K562 (cell line): ENCODE measurements around the gene SLC24A1. TPM values are rescaled to one million over a fixed set of nuclear protein-coding genes. Genes with fewer than 3 reads are reported as not detected.

Source experiments
- ATAC-seq: fragments of 200-7000 bp; cut with Tn5 transposase; 3 replicates; pipeline ENCODE4 v1.9.1; 2020; ENCODE audit warnings: moderate library complexity
- BruUV-seq: library from RNA; stranded (reverse); fragments of 400-500 nt; replicated peaks from 2 replicates; lab custom pipeline; 2021; lab: Mats Ljungman, UMichigan
- CTCF ChIA-PET: fragments of 300-600 bp; formaldehyde crosslinking; extraction: SDS; loops from one replicate; lab custom pipeline; 2021; ENCODE audit warnings: low intra/inter-chr PET ratio; lab: Yijun Ruan, JAX
- POLR2A ChIA-PET: fragments of 300-600, 350-650 bp; sonication (Branson Sonifier 250); formaldehyde crosslinking; extraction: SDS; loops from one replicate; lab custom pipeline; 2021; ENCODE audit warnings: antibody characterized with exemption, inconsistent platforms; lab: Yijun Ruan, JAX
- DNase-seq, 4 experiments: peaks; one replicate each; pipeline versions ENCODE4 v3.0.0 to v3.0.0-alpha.2; 2011 to 2018; ENCODE audit warnings: low spot score in 3 of 4, mixed read lengths in 3 of 4; ENCODE audit errors: extremely low read depth in 1 of 4
- FAIRE-seq: peaks from 2 replicates; lab custom pipeline; 2011; peaks lifted over from hg19 to GRCh38; lab: Jason Lieb, UNC
- H2AFZ ChIP-seq: 2 replicates; pipeline ENCODE4 v1.6.0; 2011; ENCODE audit warnings: low read depth, low read length, control low read depth, inconsistent platforms
- H3K27ac ChIP-seq: fragments of 200-600 bp; 3 replicates; pipeline ENCODE4 v1.8.0; 2011; ENCODE audit warnings: low read depth, mild to moderate bottlenecking, control low read depth, inconsistent platforms, low read length, moderate library complexity, mixed read lengths; ENCODE audit errors: extremely low read depth
- H3K27me3 ChIP-seq, 2 experiments: fragments of 300-600 bp in 1 of 2; 2 replicates in 1 of 2; 3 replicates in 1 of 2; pipeline versions ENCODE4 v1.6.0 to v1.8.0; 2011; ENCODE audit warnings: inconsistent platforms in 2 of 2, low read length in 2 of 2, mild to moderate bottlenecking in 1 of 2, mixed read lengths in 1 of 2, moderate library complexity in 1 of 2; ENCODE audit not compliant: control insufficient read depth in 2 of 2, insufficient read depth in 2 of 2
- H3K36me3 ChIP-seq: fragments of 300-600 bp; 3 replicates; pipeline ENCODE4 v1.8.0; 2011; ENCODE audit warnings: mild to moderate bottlenecking, low read length, inconsistent platforms; ENCODE audit not compliant: control insufficient read depth, insufficient read depth
- H3K4me1 ChIP-seq, 2 experiments: fragments of 200-600 bp in 1 of 2; replicated peaks in 1 of 2; 2 replicates in 1 of 2; 3 replicates in 1 of 2; pipeline versions ENCODE4 v1.5.1 to v1.8.0; 2011; ENCODE audit warnings: inconsistent platforms in 2 of 2, low read length in 2 of 2, mild to moderate bottlenecking in 1 of 2, mixed read lengths in 1 of 2, moderate library complexity in 1 of 2; ENCODE audit not compliant: control insufficient read depth in 2 of 2, insufficient read depth in 2 of 2
- H3K4me2 ChIP-seq: 2 replicates; pipeline ENCODE4 v1.6.1; 2011; ENCODE audit warnings: low read length, control low read depth, inconsistent platforms, mixed read lengths; ENCODE audit not compliant: insufficient read depth
- H3K4me3 ChIP-seq: fragments of 200-600 bp; sonication (generic), shearing (Covaris generic); 2 replicates; pipeline ENCODE4 v1.5.1; 2016; ENCODE audit warnings: control low read depth, inconsistent platforms
- H3K79me2 ChIP-seq: fragments of 200-600 bp; 3 replicates; pipeline ENCODE4 v1.8.0; 2011; ENCODE audit warnings: low read length, inconsistent platforms; ENCODE audit not compliant: control insufficient read depth, insufficient read depth
- H3K9ac ChIP-seq, 2 experiments: 2 replicates each; pipeline versions ENCODE4 v1.6.0 to v1.6.1; 2011; ENCODE audit warnings: low read depth in 2 of 2, low read length in 2 of 2, control low read depth in 1 of 2, inconsistent platforms in 1 of 2, mild to moderate bottlenecking in 1 of 2, mixed read lengths in 1 of 2; ENCODE audit not compliant: insufficient read depth in 1 of 2
- H3K9me1 ChIP-seq: one replicate; pipeline ENCODE4 v1.6.0; 2011; ENCODE audit warnings: inconsistent platforms, mild to moderate bottlenecking, low read length, moderate library complexity; ENCODE audit not compliant: control insufficient read depth, insufficient read depth
- H3K9me3 ChIP-seq: replicated peaks from 2 replicates; pipeline ENCODE4 v1.5.1; 2011; ENCODE audit warnings: low read depth, low read length, inconsistent platforms; ENCODE audit not compliant: control insufficient read depth, insufficient read depth
- H4K20me1 ChIP-seq: replicated peaks from 2 replicates; pipeline ENCODE4 v1.6.1; 2011; ENCODE audit warnings: low read length, inconsistent platforms, mixed read lengths; ENCODE audit not compliant: control insufficient read depth, insufficient read depth
- MIER1 ChIP-seq: fragments of 450-650 bp; IDR thresholded peaks from 2 replicates; pipeline ENCODE4 v1.6.1; 2016; ENCODE audit warnings: antibody characterized with exemption, mild to moderate bottlenecking, low read depth
- RCOR1 ChIP-seq, 2 experiments: IDR thresholded peaks; 2 replicates each; pipeline ENCODE4 v1.6.1; 2012; ENCODE audit warnings: low read depth in 2 of 2, low read length in 2 of 2, borderline replicate concordance in 1 of 2, improper control_type of control experiment in 1 of 2
- ZNF197 ChIP-seq: fragments of 200-800 bp; sonication (Bioruptor generic); IDR thresholded peaks from 2 replicates; pipeline ENCODE4 v1.6.1; 2016; ENCODE audit warnings: low read depth, missing genetic modification characterization, missing compliant biosample characterization
- ZNF224 ChIP-seq: sonication (generic); formaldehyde crosslinking; IDR thresholded peaks from 2 replicates; pipeline ENCODE4 v1.8.0; 2022; ENCODE audit warnings: mild to moderate bottlenecking, missing genetic modification reagents
- ZNF512 ChIP-seq: IDR thresholded peaks from 2 replicates; pipeline ENCODE4 v1.6.1; 2016; ENCODE audit warnings: missing genetic modification characterization, missing compliant biosample characterization
- ZNF766 ChIP-seq: fragments of 200-800 bp; sonication (Bioruptor generic); conservative IDR thresholded peaks from 2 replicates; pipeline ENCODE4 v1.6.1; 2016; ENCODE audit warnings: missing genetic modification characterization, missing compliant biosample characterization
- WGBS: fragments of 100-300 bp; shearing (Covaris generic); methylation state at CpG from one replicate; pipeline ENCODE4 v1.1.6; 2016; ENCODE audit warnings: low coverage, mixed read lengths; ENCODE audit not compliant: insufficient coverage; ENCODE audit errors: missing lambda C conversion rate; 5-methylcytosine and 5-hydroxymethylcytosine counted together
- in situ Hi-C: fragments of 300-500 bp; cut with MboI; formaldehyde crosslinking; loops from 4 replicates; pipeline ENCODE4 v1.15.0; 2018; ENCODE audit warnings: inconsistent platforms, mixed read lengths
- intact Hi-C: fragments of 100-400 bp; cut with micrococcal nuclease; formaldehyde crosslinking; loops from 2 replicates; pipeline ENCODE4 v1.14.2; 2022
- polyA plus RNA-seq, 8 experiments: library from polyadenylated mRNA; depleted of rRNA in 4 of 8; stranded (reverse) in 5 of 8; unstranded in 3 of 8; fragments of >200 nt; fragmentation: Nextera tagmentation in 2 of 8; fragmentation: Illumina TruSeq in 1 of 8; extraction: Ambion mirVana in 2 of 8; extraction: Trizol in 1 of 8; gene quantifications; 2 replicates each; pipeline versions ENCODE4 v1.2.1 to v1.2.3, GENCODE V29; 2011 to 2014; ENCODE audit warnings: inconsistent platforms in 1 of 8, missing spikeins in 1 of 8
- total RNA-seq, 7 experiments: library from RNA; depleted of rRNA in 6 of 7; stranded (reverse); fragments of >200 nt in 6 of 7; fragmentation: Illumina TruSeq in 2 of 7; extraction: Trizol in 2 of 7; gene quantifications; 2 replicates each; pipeline versions ENCODE4 v1.2.1 to v1.2.3, GENCODE V29; 2011 to 2021; ENCODE audit warnings: low replicate concordance in 1 of 7

Gene SLC24A1
- total and polyA plus RNA-seq, 9 of the 15 experiments (the other 6 are each of a cell fraction or from before 2014, with no cell fraction given), result 3.1 to 8.2 (median 5.5) TPM

- CTCF ChIA-PET, result no interaction called here
- no peak overlapping the region for H3K4me3 ChIP-seq
- ATAC-seq, result no peak
Observed at GRCh38 chr15:65682404-65682911, 60.7 kb downstream of the SLC24A1 start.

GRCh38 chr15:65688462-65688861, 66.7 kb downstream of the SLC24A1 start:
- WGBS, result 84% methylated on average over 1 of the region's 1 CpG
- Histone ChIP-seq H3K9me1 (no peaks in the 10 kb centered on the region), H3K9ac (no peak overlapping the region), H3K27ac (no peak overlapping the region), H3K36me3 (peaks cover 33% of the 10 kb centered on the region), H2AFZ (no peak overlapping the region), H3K4me1 (no peaks in the 10 kb centered on the region), H3K79me2 (no peaks in the 10 kb centered on the region), H3K4me2 (no peak overlapping the region), H3K9me3 (no peaks in the 10 kb centered on the region), H3K27me3 (no peaks in the 10 kb centered on the region), H4K20me1 (no peaks in the 10 kb centered on the region), H3K4me3 (no peak overlapping the region)
- TF ChIP-seq ZNF512 (tag), result no peak
- in situ Hi-C loops (no loop called here), intact Hi-C loops (no loop called here)
- no peak for FAIRE-seq
- BruUV-seq, result no TSS peak
- ATAC-seq, result no peak
- ChIA-PET CTCF (no interaction called here), POLR2A (no interaction called here)
- DNase-seq, result no peak

More at GRCh38 chr15:65682404-65682911, 60.7 kb downstream of the SLC24A1 start:
- H3K9me1 ChIP-seq, result no peaks in the 10 kb centered on the region
- no peaks in the 10 kb centered on the region for H4K20me1 ChIP-seq
- H3K36me3 ChIP-seq, result no peaks in the 10 kb centered on the region
- no peak for DNase-seq
- H3K27ac ChIP-seq, result no peak overlapping the region
- POLR2A ChIA-PET, result interaction anchor here (0.8 kb wide), 1 partner anchor 188 kb away, joined by 4 read pairs; no protein-coding TSS in a partner anchor
- no peak overlapping the region for H2AFZ ChIP-seq
- no peaks in the 10 kb centered on the region for H3K27me3 ChIP-seq
- TF ChIP-seq ZNF224 (no peak), ZNF766 (no peak), MIER1 (no peak), RCOR1 (IDR thresholded peaks at IDR 0.05; ENCODE audit: borderline replicate concordance in 1 of 2, low read depth in 2 of 2, low read length in 2 of 2) (no peak), ZNF197 (CRISPR knock-in tag) (no peak)
- TF ChIP-seq, all 486 proteins: peak for 0
- Histone ChIP-seq H3K9ac (no peak overlapping the region), H3K4me1 (no peaks in the 10 kb centered on the region), H3K79me2 (no peaks in the 10 kb centered on the region), H3K4me2 (no peak overlapping the region), H3K9me3 (no peaks in the 10 kb centered on the region)
- in situ Hi-C loops (no loop called here), intact Hi-C loops (no loop called here)
- 80% methylated on average over 2 of the region's 2 CpGs for WGBS
- BruUV-seq, result no TSS peak
- FAIRE-seq, result no peak
